ENCODE measurements around the gene KDM4B.

The KDM4B gene

DNA sequence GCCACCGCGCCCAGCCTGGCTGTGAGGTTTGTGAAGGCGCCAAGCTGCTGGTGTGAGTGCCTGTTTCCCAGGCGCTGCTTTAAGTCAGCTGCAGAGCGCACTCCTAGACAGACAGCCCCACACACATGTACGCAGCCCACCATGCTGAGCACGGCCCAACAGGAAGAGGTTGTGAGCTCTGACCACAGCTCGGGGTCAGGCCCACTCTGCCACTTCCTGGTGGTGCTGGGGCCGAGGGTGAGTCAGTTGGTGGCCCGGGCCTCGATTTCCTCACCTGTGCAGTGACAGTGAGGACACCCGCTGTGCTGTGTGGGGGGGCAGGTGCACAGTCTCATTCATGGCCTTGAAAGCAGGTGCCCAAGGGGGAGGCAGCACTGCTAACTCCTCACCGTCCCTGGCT, 106.7 kb downstream of the KDM4B start:
- no peak overlapping the region for H3K4me3 ChIP-seq (ENCODE audit: low read depth, low read length)
- no peak for DNase-seq (ENCODE audit: low read depth)
- TF ChIP-seq, protein P1, sequence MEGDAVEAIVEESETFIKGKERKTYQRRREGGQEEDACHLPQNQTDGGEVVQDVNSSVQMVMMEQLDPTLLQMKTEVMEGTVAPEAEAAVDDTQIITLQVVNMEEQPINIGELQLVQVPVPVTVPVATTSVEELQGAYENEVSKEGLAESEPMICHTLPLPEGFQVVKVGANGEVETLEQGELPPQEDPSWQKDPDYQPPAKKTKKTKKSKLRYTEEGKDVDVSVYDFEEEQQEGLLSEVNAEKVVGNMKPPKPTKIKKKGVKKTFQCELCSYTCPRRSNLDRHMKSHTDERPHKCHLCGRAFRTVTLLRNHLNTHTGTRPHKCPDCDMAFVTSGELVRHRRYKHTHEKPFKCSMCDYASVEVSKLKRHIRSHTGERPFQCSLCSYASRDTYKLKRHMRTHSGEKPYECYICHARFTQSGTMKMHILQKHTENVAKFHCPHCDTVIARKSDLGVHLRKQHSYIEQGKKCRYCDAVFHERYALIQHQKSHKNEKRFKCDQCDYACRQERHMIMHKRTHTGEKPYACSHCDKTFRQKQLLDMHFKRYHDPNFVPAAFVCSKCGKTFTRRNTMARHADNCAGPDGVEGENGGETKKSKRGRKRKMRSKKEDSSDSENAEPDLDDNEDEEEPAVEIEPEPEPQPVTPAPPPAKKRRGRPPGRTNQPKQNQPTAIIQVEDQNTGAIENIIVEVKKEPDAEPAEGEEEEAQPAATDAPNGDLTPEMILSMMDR (conservative IDR thresholded peaks at IDR 0.05; ENCODE audit: low read depth, low read length) = no peak

DNA sequence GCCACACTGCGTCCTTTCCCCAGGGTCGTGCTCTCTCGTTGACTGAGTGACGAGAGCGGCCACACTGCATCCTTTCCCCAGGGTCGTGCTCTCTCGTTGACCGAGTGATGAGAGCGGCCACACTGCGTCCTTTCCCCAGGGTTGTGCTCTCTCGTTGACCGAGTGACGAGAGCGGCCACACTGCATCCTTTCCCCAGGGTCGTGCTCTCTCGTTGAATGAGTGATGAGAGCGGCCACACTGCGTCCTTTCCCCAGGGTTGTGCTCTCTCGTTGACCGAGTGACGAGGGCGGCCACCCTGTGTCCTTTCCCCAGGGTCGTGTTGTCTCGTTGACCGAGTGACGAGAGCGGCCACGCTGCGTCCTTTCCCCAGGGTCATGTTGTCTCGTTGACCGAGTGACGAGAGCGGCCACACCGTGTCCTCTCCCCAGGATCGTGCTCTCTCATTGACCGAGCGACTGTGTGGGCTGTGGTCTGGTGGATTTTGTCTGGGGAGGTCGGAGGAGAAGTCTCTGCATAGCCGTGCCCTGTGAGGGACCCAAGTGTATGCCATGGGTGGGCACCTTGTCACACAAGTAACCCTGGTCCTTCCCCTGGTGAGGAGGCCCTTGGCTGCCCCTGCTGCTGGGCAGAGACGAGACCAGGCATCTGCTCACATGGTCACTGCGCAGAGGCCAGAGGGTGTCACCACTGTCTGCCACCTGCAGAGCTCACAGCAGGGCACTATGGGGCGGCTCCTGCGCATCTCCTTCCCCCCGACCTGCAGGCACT, 107.7 kb downstream of the KDM4B start:
- TF ChIP-seq, protein P1 (conservative IDR thresholded peaks at IDR 0.05; ENCODE audit: low read depth, low read length) = no peak
- no peak overlapping the region for H3K4me3 ChIP-seq (ENCODE audit: low read depth, low read length)
- DNase-seq (ENCODE audit: low read depth) = no peak

DNA sequence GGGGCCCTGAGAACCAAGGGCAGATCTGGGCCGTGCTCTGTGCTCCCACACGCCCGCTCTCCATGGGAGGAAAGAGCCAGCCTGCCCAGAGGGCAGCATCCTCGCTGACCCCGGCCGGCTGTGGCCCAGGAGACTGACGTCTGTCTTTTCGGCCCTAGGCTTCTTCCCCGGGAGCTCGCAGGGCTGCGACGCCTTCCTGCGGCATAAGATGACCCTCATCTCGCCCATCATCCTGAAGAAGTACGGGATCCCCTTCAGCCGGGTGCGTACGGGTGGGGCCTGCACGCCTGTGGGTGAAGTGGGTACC, 108.2 kb downstream of the KDM4B start:
- no peak for DNase-seq (ENCODE audit: low read depth)
- no peak overlapping the region for H3K4me3 ChIP-seq (ENCODE audit: low read depth, low read length)
- TF ChIP-seq, protein P1 (conservative IDR thresholded peaks at IDR 0.05; ENCODE audit: low read depth, low read length) = no peak

- TF ChIP-seq, protein P1 (conservative IDR thresholded peaks at IDR 0.05; ENCODE audit: low read depth, low read length) = no peak
- H3K4me3 ChIP-seq (ENCODE audit: low read depth, low read length) = no peak overlapping the region
- no peak for DNase-seq (ENCODE audit: low read depth)
Observed at GRCh38 chr19:5078182-5078581, 109.3 kb downstream of the KDM4B start.

- H3K4me3 ChIP-seq (ENCODE audit: low read depth, low read length) = no peak overlapping the region
- TF ChIP-seq, protein P1 (conservative IDR thresholded peaks at IDR 0.05; ENCODE audit: low read depth, low read length) = no peak
- DNase-seq (ENCODE audit: low read depth) = no peak
Observed at GRCh38 chr19:5078666-5079065, 109.8 kb downstream of the KDM4B start.

- TF ChIP-seq, protein P1 (conservative IDR thresholded peaks at IDR 0.05; ENCODE audit: low read depth, low read length) = no peak
Observed at GRCh38 chr19:5079071-5079774, 110.3 kb downstream of the KDM4B start.

More at GRCh38 chr19:5079071-5079774, 110.3 kb downstream of the KDM4B start:
- no peak for DNase-seq (ENCODE audit: low read depth)
- H3K4me3 ChIP-seq (ENCODE audit: low read depth, low read length) = no peak overlapping the region

Data from choroid plexus epithelial cell (primary cell).